CD14-positive monocyte (primary cell): ENCODE data around the gene LRPAP1. TPM values are rescaled to one million over a fixed set of nuclear protein-coding genes. Genes with fewer than 3 reads are reported as not detected.
A peak's percentile ranks its signal among the peaks of the same experiment; 100 is the strongest.
"Not testable (repeated sequence)": the region's sequence is repeated elsewhere in the genome, so short reads cannot be mapped to it uniquely, and the experiment has no call there.

Source experiments
- DNase-seq, 3 donors: peaks; one replicate each; pipeline ENCODE4 v3.0.0-alpha.2; 2011 to 2022
- H2AFZ ChIP-seq: 2 replicates; pipeline ENCODE4 v1.6.0; 2012; ENCODE audit warnings: mild to moderate bottlenecking, low read depth, low read length, inconsistent platforms; ENCODE audit not compliant: insufficient read depth, poor library complexity, severe bottlenecking
- H3K27ac ChIP-seq, 2 donors: 1 replicate in 1 of 2; 2 replicates in 1 of 2; pipeline ENCODE4 v1.5.1; 2012 to 2013; ENCODE audit warnings: low read length in 2 of 2, control low read depth in 1 of 2, inconsistent platforms in 1 of 2, low read depth in 1 of 2, mild to moderate bottlenecking in 1 of 2
- H3K27me3 ChIP-seq, 2 donors: one replicate each; pipeline versions ENCODE4 v1.6.0 to v1.6.1; 2011 to 2013; ENCODE audit warnings: low read length in 2 of 2; ENCODE audit not compliant: control insufficient read depth in 2 of 2, insufficient read depth in 2 of 2
- H3K36me3 ChIP-seq, 2 donors: replicated peaks in 1 of 2; 1 replicate in 1 of 2; 2 replicates in 1 of 2; pipeline versions ENCODE4 v1.5.1 to v1.6.1; 2012 to 2013; ENCODE audit warnings: low read length in 2 of 2, control low read depth in 1 of 2, inconsistent platforms in 1 of 2, mild to moderate bottlenecking in 1 of 2; ENCODE audit not compliant: insufficient read depth in 2 of 2, control insufficient read depth in 1 of 2
- H3K4me1 ChIP-seq, 2 donors: 1 replicate in 1 of 2; 2 replicates in 1 of 2; pipeline versions ENCODE4 v1.5.1 to v1.6.1; 2012 to 2013; ENCODE audit warnings: low read length in 2 of 2, control low read depth in 1 of 2, inconsistent platforms in 1 of 2, mild to moderate bottlenecking in 1 of 2, moderate library complexity in 1 of 2; ENCODE audit not compliant: insufficient read depth in 2 of 2, control insufficient read depth in 1 of 2
- H3K4me2 ChIP-seq: replicated peaks from 2 replicates; pipeline ENCODE3; 2012; ENCODE audit warnings: low read length, moderate library complexity, mild to moderate bottlenecking; ENCODE audit not compliant: poor library complexity, severe bottlenecking; ENCODE audit errors: extremely low read depth
- H3K4me3 ChIP-seq, 3 experiments: fragments of 200-600 bp in 1 of 3; sonication (generic) in 1 of 3; replicated peaks in 1 of 3; 1 replicate in 2 of 3; 2 replicates in 1 of 3; pipeline ENCODE4 v1.5.1; 2011 to 2013; ENCODE audit warnings: low read length in 3 of 3, mild to moderate bottlenecking in 3 of 3, control low read depth in 2 of 3, low read depth in 2 of 3, inconsistent platforms in 1 of 3, moderate library complexity in 1 of 3
- H3K79me2 ChIP-seq: 2 replicates; pipeline ENCODE4 v1.6.0; 2012; ENCODE audit warnings: mild to moderate bottlenecking, control low read depth, inconsistent platforms, low read length, moderate library complexity; ENCODE audit not compliant: insufficient read depth
- H3K9ac ChIP-seq: 2 replicates; pipeline ENCODE4 v1.6.0; 2017; ENCODE audit warnings: low read length, mild to moderate bottlenecking; ENCODE audit not compliant: insufficient read depth, poor library complexity, severe bottlenecking
- H3K9me3 ChIP-seq, 2 donors: replicated peaks in 1 of 2; 1 replicate in 1 of 2; 2 replicates in 1 of 2; pipeline versions ENCODE4 v1.5.1 to v1.6.1; 2012 to 2013; ENCODE audit warnings: low read length in 2 of 2, control low read depth in 1 of 2; ENCODE audit not compliant: control insufficient read depth in 1 of 2, insufficient read depth in 1 of 2
- H4K20me1 ChIP-seq: 2 replicates; pipeline ENCODE4 v1.6.0; 2012; ENCODE audit warnings: mild to moderate bottlenecking, low read length, control low read depth, moderate library complexity; ENCODE audit not compliant: insufficient read depth
- H3K27ac Mint-ChIP-seq, 7 donors: one replicate each; pipeline ENCODE4 v1.8.0; 2020; ENCODE audit warnings: mild to moderate bottlenecking in 7 of 7, mixed read lengths in 7 of 7, moderate library complexity in 6 of 7, inconsistent platforms in 2 of 7
- H3K27me3 Mint-ChIP-seq, 3 donors: one replicate each; pipeline ENCODE4 v1.8.0; 2021 to 2022; ENCODE audit warnings: low read depth in 3 of 3, mild to moderate bottlenecking in 3 of 3, mixed read lengths in 3 of 3, moderate library complexity in 3 of 3, inconsistent platforms in 1 of 3
- H3K36me3 Mint-ChIP-seq, 2 donors: one replicate each; pipeline ENCODE4 v1.8.0; 2020; ENCODE audit warnings: mixed read lengths in 2 of 2, inconsistent platforms in 1 of 2, mild to moderate bottlenecking in 1 of 2
- H3K4me1 Mint-ChIP-seq: one replicate; pipeline ENCODE4 v1.8.0; 2020; ENCODE audit warnings: mild to moderate bottlenecking, mixed read lengths
- H3K4me3 Mint-ChIP-seq, 2 donors: one replicate each; pipeline ENCODE4 v1.8.0; 2020; ENCODE audit warnings: mild to moderate bottlenecking in 2 of 2, mixed read lengths in 2 of 2, moderate library complexity in 1 of 2
- H3K9me3 Mint-ChIP-seq, 7 donors: one replicate each; pipeline ENCODE4 v1.8.0; 2020 to 2022; ENCODE audit warnings: mixed read lengths in 7 of 7, mild to moderate bottlenecking in 6 of 7, moderate library complexity in 6 of 7, inconsistent platforms in 2 of 7
- CTCF ChIP-seq: fragments of 200-600 bp; IDR thresholded peaks from one replicate; pipeline ENCODE4 v1.8.0; 2022; ENCODE audit warnings: antibody characterized with exemption, mild to moderate bottlenecking
- WGBS: methylation state at CpG from one replicate; pipeline ENCODE4 v1.1.5; 2013; ENCODE audit warnings: missing lambda C conversion rate; ENCODE audit not compliant: insufficient coverage; 5-methylcytosine and 5-hydroxymethylcytosine counted together
- intact Hi-C, 2 donors: fragments of 100-400 bp; cut with micrococcal nuclease; formaldehyde crosslinking; loops; one replicate each; pipeline versions ENCODE4 v1.15.0 to v1.15.1; 2023
- polyA plus RNA-seq, 3 donors: library from polyadenylated mRNA; depleted of rRNA in 1 of 3; unstranded in 2 of 3; stranded (reverse) in 1 of 3; fragments of 300-500 nt in 2 of 3; fragments of >200 nt in 1 of 3; fragmentation: Illumina TruSeq in 2 of 3; gene quantifications; 1 replicate in 2 of 3; 2 replicates in 1 of 3; pipeline ENCODE4 v1.2.3, GENCODE V29; 2012 to 2021

The LRPAP1 gene
- polyA plus RNA-seq, 3 donors: 169 to 204 (median 180) TPM

- DNase-seq: no peak
Measured at GRCh38 chr4:3458371-3458770, 73.9 kb downstream of the LRPAP1 start.

GRCh38 chr4:3455596-3455995, 76.6 kb downstream of the LRPAP1 start:
- H3K79me2 ChIP-seq, DNase-seq, H3K36me3 ChIP-seq, H3K4me2 ChIP-seq, H3K4me1 ChIP-seq, H3K36me3 Mint-ChIP-seq, H3K27me3 ChIP-seq, H3K4me3 Mint-ChIP-seq, H3K4me3 ChIP-seq, H2AFZ ChIP-seq, H4K20me1 ChIP-seq, intact Hi-C loops, H3K9ac ChIP-seq, H3K27ac Mint-ChIP-seq, H3K4me1 Mint-ChIP-seq, H3K27ac ChIP-seq: not testable (repeated sequence)
- peaks cover 9 to 18% of the 10 kb centered on the region in 2 donors for H3K9me3 ChIP-seq
- 100% methylated on average over 1 of the region's 3 CpGs for WGBS
- peaks cover 12 to 31% (median 21%) of the 10 kb centered on the region in 7 donors for H3K9me3 Mint-ChIP-seq
- peaks cover 3 to 12% (median 6%) of the 10 kb centered on the region in 3 donors for H3K27me3 Mint-ChIP-seq

More at GRCh38 chr4:3458371-3458770, 73.9 kb downstream of the LRPAP1 start:
- peaks cover 2% of the 10 kb centered on the region for H3K4me1 Mint-ChIP-seq
- peaks cover 15 to 30% (median 24%) of the 10 kb centered on the region in 3 donors for H3K27me3 Mint-ChIP-seq
- H3K36me3 ChIP-seq: no peaks in the 10 kb centered on the region
- peak overlapping the region in 1 of 7 donors; percentile 65 for H3K27ac Mint-ChIP-seq
- 96% methylated on average over 4 of the region's 6 CpGs for WGBS
- no peaks in the 10 kb centered on the region for H3K36me3 Mint-ChIP-seq
- H3K9me3 Mint-ChIP-seq: peaks cover 12 to 32% (median 23%) of the 10 kb centered on the region in 7 donors
- H3K4me1 ChIP-seq: no peaks in the 10 kb centered on the region
- no peaks in the 10 kb centered on the region for H4K20me1 ChIP-seq
- H3K27ac ChIP-seq: no peak overlapping the region
- no peak overlapping the region for H3K9ac ChIP-seq
- peaks cover 9 to 18% of the 10 kb centered on the region in 2 donors for H3K9me3 ChIP-seq
- TF ChIP-seq CTCF: no peak
- H3K4me2 ChIP-seq: no peak overlapping the region
- H3K4me3 ChIP-seq: no peak overlapping the region
- H3K4me3 Mint-ChIP-seq: no peak overlapping the region
- no peaks in the 10 kb centered on the region for H3K79me2 ChIP-seq
- peaks cover 3 to 19% of the 10 kb centered on the region in 2 donors for H3K27me3 ChIP-seq
- intact Hi-C loops: no loop called here
- no peak overlapping the region for H2AFZ ChIP-seq

Other genes with a start within 250 kb of the LRPAP1 start
- 10 to 100 TPM in 1 of 3 donors, 1 to 10 TPM in 1, under 1 TPM in 1; 0.75 to 15.3 (median 2.7) TPM for gene RGS12, start 239.4 kb downstream of the LRPAP1 start, polyA plus RNA-seq
- under 1 TPM in 1 of 3 donors, not detected in 2; 0.17 TPM for gene HGFAC, start 90.5 kb downstream of the LRPAP1 start, polyA plus RNA-seq
- gene DOK7, start 69.1 kb downstream of the LRPAP1 start, polyA plus RNA-seq: not detected
- not detected for gene ADRA2C, start 234.0 kb upstream of the LRPAP1 start, polyA plus RNA-seq